Muscle layer of colon (tissue), 2 donors: ENCODE data around the gene GAS2.

Experiments
- H3K27ac ChIP-seq: one replicate; pipeline ENCODE4 v1.7.0; 2013; ENCODE audit warnings: low read depth, mild to moderate bottlenecking, low read length, moderate library complexity
- H3K27me3 ChIP-seq, 2 donors: one replicate each; pipeline ENCODE4 v1.7.0; 2013; ENCODE audit warnings: low read length in 2 of 2, mild to moderate bottlenecking in 2 of 2; ENCODE audit not compliant: insufficient read depth in 2 of 2, control insufficient read depth in 1 of 2
- H3K36me3 ChIP-seq: one replicate; pipeline ENCODE4 v1.7.0; 2013; ENCODE audit warnings: mild to moderate bottlenecking, low read length; ENCODE audit not compliant: insufficient read depth
- H3K4me1 ChIP-seq: one replicate; pipeline ENCODE4 v1.7.0; 2013; ENCODE audit warnings: mild to moderate bottlenecking, low read length; ENCODE audit not compliant: insufficient read depth
- H3K4me3 ChIP-seq, 2 donors: one replicate each; pipeline ENCODE4 v1.7.0; 2013; ENCODE audit warnings: low read length in 2 of 2, low read depth in 1 of 2, mild to moderate bottlenecking in 1 of 2, moderate library complexity in 1 of 2
- H3K9ac ChIP-seq: one replicate; pipeline ENCODE4 v1.7.0; 2013; ENCODE audit warnings: low read length
- H3K9me3 ChIP-seq: one replicate; pipeline ENCODE4 v1.7.0; 2013; ENCODE audit warnings: mild to moderate bottlenecking, low read length
- donor health status: abdominal sarcoma.
- donor health status: Adenocarcinoma of cecum.

The GAS2 gene

DNA sequence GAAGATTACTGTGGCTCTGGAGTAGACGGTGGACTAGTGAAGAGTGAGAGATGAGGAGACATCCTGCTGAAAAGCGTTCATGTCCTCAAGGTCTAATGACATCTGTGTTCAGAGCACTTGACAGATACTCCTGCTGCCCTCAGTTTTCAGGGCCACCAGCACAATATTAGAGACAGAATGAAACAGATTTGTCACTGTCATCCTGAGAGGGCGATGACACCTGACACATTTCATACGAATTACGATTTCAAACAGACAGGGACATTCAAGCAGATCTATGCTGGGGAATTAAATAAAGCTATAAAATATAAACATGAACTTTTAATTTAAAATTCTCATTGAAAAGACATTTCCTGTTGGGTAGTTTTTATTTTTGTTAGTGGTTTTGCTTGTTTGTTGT, 134.1 kb downstream of the GAS2 start:
- H3K27ac ChIP-seq, result no peak overlapping the region
- H3K27me3 ChIP-seq, result no peaks in the 10 kb centered on the region
- no peaks in the 10 kb centered on the region for H3K9me3 ChIP-seq
- H3K9ac ChIP-seq, result no peak overlapping the region
- no peak overlapping the region for H3K4me3 ChIP-seq
- H3K36me3 ChIP-seq, result no peaks in the 10 kb centered on the region
- no peaks in the 10 kb centered on the region for H3K4me1 ChIP-seq

DNA sequence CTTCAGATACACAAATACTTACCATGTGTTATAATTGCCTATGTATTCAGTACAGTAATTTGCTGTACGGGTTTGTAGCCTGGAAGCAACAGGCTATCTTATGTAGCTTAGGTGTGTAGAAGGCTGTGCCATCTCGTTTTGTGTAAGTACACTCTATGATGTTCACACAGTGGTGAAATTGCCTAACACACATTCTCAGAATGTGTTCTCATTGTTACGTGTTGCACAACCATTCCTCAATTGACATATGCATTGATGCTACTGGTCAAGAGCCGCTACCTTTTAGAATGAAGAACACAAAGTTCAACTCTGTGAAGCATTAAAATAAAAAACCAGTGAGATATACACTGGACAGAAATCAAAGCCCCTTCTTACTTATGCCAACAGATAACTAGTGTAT, 136.4 kb downstream of the GAS2 start:
- H3K36me3 ChIP-seq, result no peaks in the 10 kb centered on the region
- H3K9ac ChIP-seq, result no peak overlapping the region
- no peak overlapping the region for H3K4me3 ChIP-seq
- no peaks in the 10 kb centered on the region for H3K9me3 ChIP-seq
- no peak overlapping the region for H3K27ac ChIP-seq
- no peaks in the 10 kb centered on the region for H3K27me3 ChIP-seq
- H3K4me1 ChIP-seq, result no peaks in the 10 kb centered on the region

DNA sequence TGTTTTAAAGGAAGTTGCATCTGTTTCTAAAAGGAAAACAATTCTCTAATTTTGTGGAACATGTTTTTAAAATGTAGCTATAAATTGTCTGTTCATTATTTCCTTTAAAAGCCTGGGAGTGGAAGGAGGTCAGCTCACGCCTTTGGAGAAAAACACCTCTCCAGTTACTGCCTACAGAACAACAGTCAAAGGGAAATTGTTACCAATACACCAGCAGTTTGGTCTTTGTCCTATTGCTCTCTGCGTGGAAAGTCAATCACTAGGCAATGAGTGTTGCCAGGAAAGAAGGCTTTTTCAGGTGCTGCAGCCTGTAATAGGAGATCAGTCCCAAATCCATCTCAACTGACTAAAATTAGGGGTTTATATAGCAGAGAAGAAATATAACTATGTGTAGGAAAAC, 141.0 kb downstream of the GAS2 start:
- Histone ChIP-seq H3K4me3 (no peak overlapping the region), H3K9me3 (no peaks in the 10 kb centered on the region), H3K27ac (no peak overlapping the region), H3K36me3 (no peaks in the 10 kb centered on the region), H3K27me3 (no peaks in the 10 kb centered on the region), H3K9ac (no peak overlapping the region), H3K4me1 (no peaks in the 10 kb centered on the region)

DNA sequence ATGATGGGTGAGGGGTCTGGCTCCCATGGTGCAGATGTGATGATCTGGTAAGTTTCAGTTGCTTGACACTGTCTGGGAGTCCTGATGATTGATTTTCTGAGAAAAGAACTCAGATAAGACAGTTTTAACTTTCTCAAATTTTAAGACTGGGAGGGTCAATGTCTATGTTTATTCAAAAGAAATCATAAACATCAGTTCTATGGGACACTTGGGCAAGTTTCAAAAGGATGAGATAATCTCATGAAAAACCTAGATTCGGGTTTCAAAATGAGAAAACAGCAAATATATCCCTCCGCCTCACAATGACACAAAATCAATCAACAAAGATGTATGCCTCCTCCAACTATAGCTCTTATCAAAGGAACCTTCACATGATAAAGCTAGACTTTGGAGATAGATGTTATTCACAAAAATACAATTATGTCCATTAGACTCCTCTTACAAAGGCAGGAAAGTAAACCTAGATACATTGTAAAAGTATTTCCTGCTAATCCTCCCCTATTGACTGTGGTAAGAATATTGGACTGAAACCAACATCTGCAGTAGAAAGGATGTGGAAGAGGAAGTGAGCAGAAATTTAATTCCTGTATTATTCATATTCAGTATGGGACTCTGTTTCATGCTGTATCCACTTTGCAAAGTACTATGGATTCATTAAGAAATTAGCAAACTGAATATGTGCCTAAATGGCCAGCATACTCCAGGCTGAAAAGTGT, 141.6 kb downstream of the GAS2 start:
- H3K36me3 ChIP-seq, result no peaks in the 10 kb centered on the region
- H3K27me3 ChIP-seq, result no peaks in the 10 kb centered on the region
- no peak overlapping the region for H3K4me3 ChIP-seq
- no peaks in the 10 kb centered on the region for H3K9me3 ChIP-seq
- no peaks in the 10 kb centered on the region for H3K4me1 ChIP-seq
- no peak overlapping the region for H3K9ac ChIP-seq
- no peak overlapping the region for H3K27ac ChIP-seq

DNA sequence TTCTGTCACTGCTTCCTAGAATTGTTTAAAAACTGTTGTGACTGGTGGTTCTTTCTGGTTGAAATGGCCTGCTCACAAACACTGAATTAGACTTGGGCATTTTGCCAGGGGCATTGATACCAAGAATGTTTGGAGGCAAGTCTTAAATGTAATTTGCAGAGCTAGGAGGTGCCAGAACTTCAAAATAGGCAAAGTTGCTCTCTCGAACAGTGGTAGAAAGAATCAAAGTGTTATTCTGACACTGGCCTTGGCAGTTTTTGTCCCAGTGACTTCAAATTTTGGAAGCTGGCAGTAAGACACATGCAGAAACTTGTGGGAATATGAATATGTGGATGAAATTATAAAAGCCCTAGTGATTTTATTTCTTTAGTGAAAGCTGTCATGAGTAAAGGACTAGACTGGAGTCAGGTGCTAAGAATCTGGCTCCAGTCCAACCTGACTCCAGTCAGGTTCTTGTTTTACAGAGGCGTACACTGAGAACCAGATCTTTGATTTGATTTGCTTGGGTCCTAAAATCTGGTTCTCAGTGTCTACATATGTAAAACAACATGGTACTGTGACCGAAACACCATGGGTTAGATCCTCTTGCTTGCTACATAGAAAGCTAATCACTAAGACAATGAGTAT, 142.3 kb downstream of the GAS2 start:
- no peaks in the 10 kb centered on the region for H3K27me3 ChIP-seq
- no peaks in the 10 kb centered on the region for H3K36me3 ChIP-seq
- no peak overlapping the region for H3K9ac ChIP-seq
- no peak overlapping the region for H3K4me3 ChIP-seq
- H3K27ac ChIP-seq, result no peak overlapping the region
- no peaks in the 10 kb centered on the region for H3K9me3 ChIP-seq
- H3K4me1 ChIP-seq, result no peaks in the 10 kb centered on the region

DNA sequence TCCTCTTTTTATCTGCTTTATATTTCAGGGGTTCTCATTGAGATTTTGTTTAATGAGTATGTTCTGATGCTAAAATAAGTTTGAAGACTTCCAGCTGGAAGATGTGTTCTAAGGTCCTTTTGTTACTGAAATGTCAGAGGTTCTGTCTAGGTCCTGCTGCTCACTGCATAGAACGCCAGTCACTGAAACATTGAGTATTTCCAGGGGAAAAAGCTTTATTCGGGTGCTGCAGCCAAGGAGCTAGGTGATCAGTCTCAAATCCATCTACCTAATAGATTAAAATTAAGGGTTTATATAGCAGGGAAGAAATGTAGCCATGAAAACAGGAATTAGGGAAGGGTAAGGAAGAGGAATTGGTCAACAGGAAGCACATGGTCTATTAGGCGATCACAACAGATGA, 143.5 kb downstream of the GAS2 start:
- Histone ChIP-seq H3K27me3 (no peaks in the 10 kb centered on the region), H3K4me1 (no peaks in the 10 kb centered on the region), H3K9ac (no peak overlapping the region), H3K36me3 (no peaks in the 10 kb centered on the region), H3K4me3 (no peak overlapping the region), H3K9me3 (no peaks in the 10 kb centered on the region), H3K27ac (no peak overlapping the region)

DNA sequence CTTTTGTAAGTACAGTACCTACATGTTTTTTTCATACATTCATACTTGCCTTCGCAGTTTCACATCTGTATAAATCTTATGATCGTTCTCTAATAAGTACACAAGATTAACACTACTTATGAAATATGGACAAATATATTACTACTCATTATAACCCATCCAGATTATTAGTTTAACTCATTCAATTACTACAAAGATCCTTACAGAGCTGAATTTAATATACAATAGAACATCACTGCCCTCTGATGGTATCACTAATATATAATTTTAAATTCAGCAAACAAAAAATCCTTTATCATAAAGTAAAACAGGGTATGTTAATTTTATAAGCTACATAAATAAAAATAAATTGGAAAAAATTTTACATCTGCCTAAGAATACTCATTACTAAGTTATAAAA, 155.8 kb downstream of the GAS2 start:
- Histone ChIP-seq H3K27ac (no peak overlapping the region), H3K27me3 (no peaks in the 10 kb centered on the region), H3K4me1 (no peaks in the 10 kb centered on the region), H3K9ac (no peak overlapping the region), H3K4me3 (no peak overlapping the region), H3K9me3 (no peaks in the 10 kb centered on the region), H3K36me3 (no peaks in the 10 kb centered on the region)

DNA sequence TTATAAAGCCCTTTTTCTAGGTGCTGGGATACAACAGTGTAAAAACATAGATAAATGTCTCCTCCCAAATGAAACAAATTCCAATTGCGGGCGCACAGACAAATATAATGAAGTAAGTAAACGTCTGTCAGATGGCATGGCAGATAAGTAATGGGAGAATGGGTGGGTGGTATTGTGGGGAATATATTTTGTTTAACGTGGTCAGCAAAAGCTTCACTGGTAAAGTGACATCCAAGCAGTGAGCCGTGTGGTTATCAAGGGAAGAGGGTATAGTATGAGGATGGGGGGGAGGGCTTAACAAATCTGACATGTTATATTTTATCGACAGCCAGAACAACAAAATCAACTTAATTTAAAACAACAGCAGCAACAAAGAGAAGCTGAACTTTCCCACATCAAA, 162.0 kb downstream of the GAS2 start:
- Histone ChIP-seq H3K9me3 (no peaks in the 10 kb centered on the region), H3K27me3 (no peaks in the 10 kb centered on the region), H3K27ac (no peak overlapping the region), H3K4me1 (peaks cover 6% of the 10 kb centered on the region), H3K9ac (no peak overlapping the region), H3K36me3 (no peaks in the 10 kb centered on the region), H3K4me3 (peak overlapping the region in 1 of 2 donors; percentile 66)

DNA sequence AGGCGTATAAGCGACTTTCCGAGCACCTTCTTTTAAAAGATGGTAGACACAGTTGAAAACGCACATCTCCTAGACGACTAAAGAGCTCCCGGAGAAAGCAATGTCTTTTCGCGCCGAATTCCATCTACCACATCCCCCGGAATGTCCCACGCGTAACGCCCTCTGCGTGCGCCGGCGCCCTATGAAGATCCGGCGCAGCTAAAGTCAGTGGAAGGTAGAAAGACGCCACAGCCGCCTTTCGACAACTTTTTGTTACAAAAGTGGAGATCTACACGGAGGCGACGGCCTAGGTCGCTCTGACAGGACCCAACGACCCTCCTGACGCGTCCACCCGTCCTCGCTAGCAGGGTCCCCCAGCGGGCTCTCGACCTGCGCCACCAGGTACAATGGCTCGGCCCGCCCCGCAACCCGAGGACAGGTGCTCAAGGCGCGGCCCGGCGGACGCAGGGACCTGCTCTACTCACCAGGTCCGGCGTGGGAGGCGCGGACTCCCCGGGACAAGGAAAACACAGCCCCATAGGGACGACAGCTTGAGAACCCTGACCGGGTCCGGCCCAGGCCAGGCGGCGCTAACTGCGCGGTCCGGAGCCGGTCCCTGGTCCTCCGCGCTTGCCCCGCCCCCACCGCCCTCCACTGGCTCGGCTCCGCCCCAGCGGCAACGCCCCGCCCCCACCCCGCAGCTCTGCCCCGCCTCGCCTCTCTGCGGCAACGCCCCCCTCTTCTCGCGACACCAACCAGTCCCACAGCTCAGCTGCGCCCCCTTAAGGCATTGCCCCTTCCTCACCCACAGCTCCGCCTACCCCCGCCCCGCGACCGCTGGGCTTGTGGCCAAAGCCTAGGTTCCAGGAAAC, 163.0 kb downstream of the GAS2 start, which contains the start of gene SVIP:
Gene SVIP, minus strand, starts transcription at position 571 of the 851 bp plus-strand sequence. Its CDS starts 53 bp downstream, at position 518.
- peak within 1 kb of the TSS; percentile 22 for H3K9ac ChIP-seq
- peak within 1 kb of the TSS; percentile 70 for H3K27ac ChIP-seq
- peaks cover 6% of the 10 kb centered on the region for H3K4me1 ChIP-seq
- no peaks in the 10 kb centered on the region for H3K36me3 ChIP-seq
- H3K27me3 ChIP-seq, result no peaks in the 10 kb centered on the region
- peak within 1 kb of the TSS; percentile 66 to 78 for H3K4me3 ChIP-seq
- H3K9me3 ChIP-seq, result no peaks in the 10 kb centered on the region

DNA sequence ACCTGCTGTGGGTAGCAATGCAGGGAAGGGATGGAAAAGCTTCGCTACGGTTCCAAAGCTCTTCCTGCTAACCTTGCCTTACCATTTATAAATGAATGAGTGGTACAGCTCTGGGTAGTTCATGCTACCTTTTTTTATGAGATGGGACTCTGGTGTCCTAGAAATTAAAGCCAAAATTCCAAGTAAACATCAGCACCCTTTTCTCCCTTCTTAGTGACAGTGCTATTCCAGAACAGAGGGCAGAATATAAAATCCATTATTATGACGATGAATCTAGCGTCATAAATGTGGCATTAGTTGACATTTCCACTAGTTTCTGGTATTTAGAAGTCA, 163.6 kb downstream of the GAS2 start:
- H3K27ac ChIP-seq, result no peak overlapping the region
- no peaks in the 10 kb centered on the region for H3K9me3 ChIP-seq
- H3K4me3 ChIP-seq, result peak overlapping the region in 1 of 2 donors; percentile 50
- no peak overlapping the region for H3K9ac ChIP-seq
- H3K4me1 ChIP-seq, result peaks cover 6% of the 10 kb centered on the region
- no peaks in the 10 kb centered on the region for H3K27me3 ChIP-seq
- no peaks in the 10 kb centered on the region for H3K36me3 ChIP-seq

DNA sequence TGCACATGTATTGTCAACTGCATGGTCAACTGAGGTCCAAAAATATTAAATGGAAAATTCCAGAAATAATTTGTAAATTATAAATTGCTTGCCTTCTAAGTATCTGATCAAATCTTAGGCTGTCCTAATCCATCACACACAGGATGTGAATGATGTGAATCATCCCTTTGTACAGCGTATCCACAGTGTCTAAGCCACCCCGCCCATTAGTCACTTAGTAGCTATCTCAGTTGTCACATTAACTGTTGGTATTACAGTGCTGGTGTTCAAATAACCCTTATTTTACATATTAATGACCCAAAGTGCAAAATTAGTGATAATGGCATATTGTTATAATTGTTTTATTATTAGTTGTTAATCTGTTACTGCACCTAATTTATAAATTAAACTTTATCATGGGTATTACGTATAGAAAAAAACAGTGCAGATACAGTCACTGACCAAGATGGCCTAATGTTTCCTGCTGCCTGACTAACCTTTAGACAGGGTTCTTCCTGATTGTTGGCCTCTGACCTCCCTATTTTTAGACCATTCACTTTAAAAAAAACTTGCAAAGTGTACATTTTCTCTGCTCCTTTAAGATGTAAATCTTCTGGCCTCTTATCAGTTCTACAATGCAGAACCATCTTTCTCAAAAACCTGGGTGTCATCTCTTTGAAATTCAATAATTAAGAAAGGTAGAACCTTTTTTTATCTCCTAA, 166.1 kb downstream of the GAS2 start:
- Histone ChIP-seq H3K27me3 (no peaks in the 10 kb centered on the region), H3K9me3 (no peaks in the 10 kb centered on the region), H3K4me3 (no peak overlapping the region), H3K27ac (no peak overlapping the region), H3K9ac (no peak overlapping the region), H3K36me3 (no peaks in the 10 kb centered on the region), H3K4me1 (peaks cover 6% of the 10 kb centered on the region)
